Neuron (in vitro differentiated cells): Measurements from ENCODE around the gene CEACAM3.

Experiments
- H2AFZ ChIP-seq: one replicate; pipeline ENCODE4 v1.6.1; 2013; ENCODE audit warnings: low read depth, mild to moderate bottlenecking, inconsistent platforms, low read length, moderate library complexity
- H3K27me3 ChIP-seq: one replicate; pipeline ENCODE4 v1.6.1; 2013; ENCODE audit warnings: low read length; ENCODE audit not compliant: insufficient read depth
- H3K36me3 ChIP-seq: one replicate; pipeline ENCODE4 v1.6.1; 2013; ENCODE audit warnings: low read length; ENCODE audit not compliant: insufficient read depth
- H3K4me1 ChIP-seq: one replicate; pipeline ENCODE4 v1.6.1; 2013; ENCODE audit warnings: low read length; ENCODE audit not compliant: insufficient read depth
- H3K4me3 ChIP-seq: 2 replicates; pipeline ENCODE4 v1.5.1; 2013; ENCODE audit warnings: mild to moderate bottlenecking, low read length, moderate library complexity
- H3K9me3 ChIP-seq: one replicate; pipeline ENCODE4 v1.6.1; 2013; ENCODE audit warnings: low read length

Gene CEACAM3

GRCh38 chr19:41859618-41860418 is 63.4 kb downstream of the CEACAM3 start, which contains the start of gene RPS19:
TSS of gene RPS19 (plus strand) at chr19:41860255. CDS start at chr19:41860775, 520 bp downstream.
- peak within 1 kb of the TSS; percentile 84 for H3K4me3 ChIP-seq
- H2AFZ ChIP-seq = peak within 1 kb of the TSS; percentile 59
- H3K9me3 ChIP-seq = no peaks in the 10 kb centered on the region
- peaks cover 4% of the 10 kb centered on the region for H3K27me3 ChIP-seq
- H3K36me3 ChIP-seq = peaks cover 39% of the 10 kb centered on the region
- H3K4me1 ChIP-seq = peaks cover 23% of the 10 kb centered on the region

GRCh38 chr19:41860419-41861115 is 64.2 kb downstream of the CEACAM3 start:
- Histone ChIP-seq H3K9me3 (no peaks in the 10 kb centered on the region), H3K36me3 (peaks cover 45% of the 10 kb centered on the region), H3K4me1 (peaks cover 23% of the 10 kb centered on the region), H3K4me3 (peak overlapping the region; percentile 84), H2AFZ (no peak overlapping the region), H3K27me3 (no peaks in the 10 kb centered on the region)
